GM13976 (cell line): ENCODE results near the gene SIGLEC9.

Experiments
- DNase-seq: peaks from one replicate; pipeline ENCODE4 v3.0.0; 2012; ENCODE audit warnings: low spot score
- CTCF ChIP-seq: IDR thresholded peaks from 2 replicates; pipeline ENCODE4 v1.5.1; 2012; ENCODE audit warnings: borderline replicate concordance, mild to moderate bottlenecking; ENCODE audit not compliant: insufficient read depth; ENCODE audit errors: extremely low read depth, missing control alignments, control extremely low read depth
- in situ Hi-C: fragments of 300-500 bp; cut with MboI; formaldehyde crosslinking; loops from one replicate; pipeline ENCODE4 v1.12.0; 2022; ENCODE audit warnings: low sequenced_read_pairs, mixed read lengths, inconsistent platforms; ENCODE audit not compliant: unreplicated experiment

SIGLEC9 gene

GRCh38 chr19:51120160-51120559, 4.5 kb upstream of the SIGLEC9 start:
- no peak for DNase-seq
- in situ Hi-C loops = no loop called here
- TF ChIP-seq CTCF = no peak

- in situ Hi-C loops = no loop called here
- DNase-seq = no peak
- no peak for TF ChIP-seq CTCF
Measured at GRCh38 chr19:51121257-51121656, 3.4 kb upstream of the SIGLEC9 start.

GRCh38 chr19:51122112-51122981, 2.4 kb upstream of the SIGLEC9 start:
- in situ Hi-C loops = no loop called here
- TF ChIP-seq CTCF = no peak
- no peak for DNase-seq

- in situ Hi-C loops = no loop called here
- no peak for TF ChIP-seq CTCF
- DNase-seq = no peak
Measured at GRCh38 chr19:51123381-51123800, 1.3 kb upstream of the SIGLEC9 start.

GRCh38 chr19:51123802-51124201, 904 bp upstream of the SIGLEC9 start:
- in situ Hi-C loops = no loop called here
- TF ChIP-seq CTCF = no peak
- no peak for DNase-seq

GRCh38 chr19:51124216-51124615, 490 bp upstream of the SIGLEC9 start:
- in situ Hi-C loops = no loop called here
- DNase-seq = no peak
- no peak for TF ChIP-seq CTCF
